Stomach (tissue), 4 donors: ENCODE data around the gene MCOLN2.

Experiments used
- EP300 ChIP-seq: sonication (generic); formaldehyde crosslinking; IDR thresholded peaks from one replicate; pipeline ENCODE4 v1.6.1; 2017; ENCODE audit warnings: antibody characterized with exemption
- POLR2A ChIP-seq, 4 donors: fragments of 450-650 bp; IDR thresholded peaks; one replicate each; pipeline ENCODE4 v1.6.1; 2016; ENCODE audit warnings: antibody characterized with exemption in 4 of 4, control low read depth in 2 of 4, mild to moderate bottlenecking in 1 of 4, moderate library complexity in 1 of 4
- POLR2AphosphoS5 ChIP-seq, 3 donors: sonication (generic); formaldehyde crosslinking; IDR thresholded peaks; one replicate each; pipeline ENCODE4 v1.6.1; 2016; ENCODE audit warnings: antibody characterized with exemption in 3 of 3
- TF ChIP-seq, protein P1 (sequence below), 7 experiments: fragments of 450-650 bp in 4 of 7; fragments of 200-600 bp in 3 of 7; sonication (generic) in 3 of 7; IDR thresholded peaks; one replicate each; pipeline ENCODE4 v1.5.1; 2016 to 2019; ENCODE audit warnings: antibody characterized with exemption in 7 of 7, control low read depth in 2 of 7, mild to moderate bottlenecking in 1 of 7

DNA sequence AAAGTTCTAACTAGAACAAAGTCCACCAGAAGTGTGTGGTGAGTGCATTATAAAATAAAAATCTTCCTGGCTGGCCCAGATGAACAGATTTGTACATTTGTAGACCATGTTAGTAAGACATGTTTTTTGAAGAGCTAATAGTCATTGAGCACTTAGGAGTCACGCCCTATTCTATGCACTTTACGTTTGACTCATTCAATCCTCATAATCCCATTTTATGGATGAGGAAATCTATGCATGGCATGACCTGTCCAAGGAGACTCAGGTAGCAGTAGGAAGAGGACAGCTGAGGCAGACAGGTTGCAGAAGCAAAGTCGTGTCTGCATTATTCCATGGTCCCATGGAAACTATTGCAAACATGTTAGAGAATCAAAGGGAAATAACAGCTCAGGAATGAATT, 73.6 kb downstream of the MCOLN2 start:
- TF ChIP-seq POLR2AphosphoS5 (IDR thresholded peaks at IDR 0.05) (no peak), EP300 (no peak), POLR2A (IDR thresholded peaks at IDR 0.05) (no peak)
- TF ChIP-seq, protein P1, sequence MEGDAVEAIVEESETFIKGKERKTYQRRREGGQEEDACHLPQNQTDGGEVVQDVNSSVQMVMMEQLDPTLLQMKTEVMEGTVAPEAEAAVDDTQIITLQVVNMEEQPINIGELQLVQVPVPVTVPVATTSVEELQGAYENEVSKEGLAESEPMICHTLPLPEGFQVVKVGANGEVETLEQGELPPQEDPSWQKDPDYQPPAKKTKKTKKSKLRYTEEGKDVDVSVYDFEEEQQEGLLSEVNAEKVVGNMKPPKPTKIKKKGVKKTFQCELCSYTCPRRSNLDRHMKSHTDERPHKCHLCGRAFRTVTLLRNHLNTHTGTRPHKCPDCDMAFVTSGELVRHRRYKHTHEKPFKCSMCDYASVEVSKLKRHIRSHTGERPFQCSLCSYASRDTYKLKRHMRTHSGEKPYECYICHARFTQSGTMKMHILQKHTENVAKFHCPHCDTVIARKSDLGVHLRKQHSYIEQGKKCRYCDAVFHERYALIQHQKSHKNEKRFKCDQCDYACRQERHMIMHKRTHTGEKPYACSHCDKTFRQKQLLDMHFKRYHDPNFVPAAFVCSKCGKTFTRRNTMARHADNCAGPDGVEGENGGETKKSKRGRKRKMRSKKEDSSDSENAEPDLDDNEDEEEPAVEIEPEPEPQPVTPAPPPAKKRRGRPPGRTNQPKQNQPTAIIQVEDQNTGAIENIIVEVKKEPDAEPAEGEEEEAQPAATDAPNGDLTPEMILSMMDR (IDR thresholded peaks at IDR 0.05), result no peak
